ENCODE measurements around the gene ITIH3. TPM values are rescaled to one million over a fixed set of nuclear protein-coding genes. Genes with fewer than 3 reads are reported as not detected.

The ITIH3 gene
- polyA plus RNA-seq (not detected in 2 replicates), polyA minus RNA-seq (not detected in 2 replicates)

GRCh38 chr3:52794612-52795099 lies at the start of gene ITIH3:
Gene ITIH3, plus strand, starts transcription at chr3:52794796. Its CDS starts 8 bp downstream, at chr3:52794804.
- Histone ChIP-seq H3K9me3 (ENCODE audit: low read length) (no peaks in the 10 kb centered on the region), H2AFZ (ENCODE audit: low read depth, low read length) (no peak within 1 kb of the TSS), H3K4me3 (ENCODE audit: low read length) (no peak within 1 kb of the TSS), H3K36me3 (ENCODE audit: insufficient read depth, low read length) (no peaks in the 10 kb centered on the region), H3K9me2 (ENCODE audit: insufficient read depth, low read length) (no peaks in the 10 kb centered on the region), H3K79me2 (replicated peaks; ENCODE audit: insufficient read depth, low read length) (no peaks in the 10 kb centered on the region), H4K20me1 (ENCODE audit: insufficient read depth) (no peaks in the 10 kb centered on the region), H3K9ac (ENCODE audit: low read length) (no peak within 1 kb of the TSS), H3K27me3 (ENCODE audit: insufficient read depth, low read depth, low read length) (no peaks in the 10 kb centered on the region), H3F3A (ENCODE audit: insufficient read depth, low read length, poor library complexity, severe bottlenecking) (no peaks in the 10 kb centered on the region), H3K27ac (ENCODE audit: low read length) (no peak within 1 kb of the TSS), H3K4me2 (ENCODE audit: low read length) (no peak within 1 kb of the TSS)
- no peak for TF ChIP-seq POLR2AphosphoS5 (IDR thresholded peaks at IDR 0.05)
- TF ChIP-seq, protein P1, sequence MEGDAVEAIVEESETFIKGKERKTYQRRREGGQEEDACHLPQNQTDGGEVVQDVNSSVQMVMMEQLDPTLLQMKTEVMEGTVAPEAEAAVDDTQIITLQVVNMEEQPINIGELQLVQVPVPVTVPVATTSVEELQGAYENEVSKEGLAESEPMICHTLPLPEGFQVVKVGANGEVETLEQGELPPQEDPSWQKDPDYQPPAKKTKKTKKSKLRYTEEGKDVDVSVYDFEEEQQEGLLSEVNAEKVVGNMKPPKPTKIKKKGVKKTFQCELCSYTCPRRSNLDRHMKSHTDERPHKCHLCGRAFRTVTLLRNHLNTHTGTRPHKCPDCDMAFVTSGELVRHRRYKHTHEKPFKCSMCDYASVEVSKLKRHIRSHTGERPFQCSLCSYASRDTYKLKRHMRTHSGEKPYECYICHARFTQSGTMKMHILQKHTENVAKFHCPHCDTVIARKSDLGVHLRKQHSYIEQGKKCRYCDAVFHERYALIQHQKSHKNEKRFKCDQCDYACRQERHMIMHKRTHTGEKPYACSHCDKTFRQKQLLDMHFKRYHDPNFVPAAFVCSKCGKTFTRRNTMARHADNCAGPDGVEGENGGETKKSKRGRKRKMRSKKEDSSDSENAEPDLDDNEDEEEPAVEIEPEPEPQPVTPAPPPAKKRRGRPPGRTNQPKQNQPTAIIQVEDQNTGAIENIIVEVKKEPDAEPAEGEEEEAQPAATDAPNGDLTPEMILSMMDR (IDR thresholded peaks at IDR 0.05; ENCODE audit: poor library complexity, severe bottlenecking) = no peak

DNA sequence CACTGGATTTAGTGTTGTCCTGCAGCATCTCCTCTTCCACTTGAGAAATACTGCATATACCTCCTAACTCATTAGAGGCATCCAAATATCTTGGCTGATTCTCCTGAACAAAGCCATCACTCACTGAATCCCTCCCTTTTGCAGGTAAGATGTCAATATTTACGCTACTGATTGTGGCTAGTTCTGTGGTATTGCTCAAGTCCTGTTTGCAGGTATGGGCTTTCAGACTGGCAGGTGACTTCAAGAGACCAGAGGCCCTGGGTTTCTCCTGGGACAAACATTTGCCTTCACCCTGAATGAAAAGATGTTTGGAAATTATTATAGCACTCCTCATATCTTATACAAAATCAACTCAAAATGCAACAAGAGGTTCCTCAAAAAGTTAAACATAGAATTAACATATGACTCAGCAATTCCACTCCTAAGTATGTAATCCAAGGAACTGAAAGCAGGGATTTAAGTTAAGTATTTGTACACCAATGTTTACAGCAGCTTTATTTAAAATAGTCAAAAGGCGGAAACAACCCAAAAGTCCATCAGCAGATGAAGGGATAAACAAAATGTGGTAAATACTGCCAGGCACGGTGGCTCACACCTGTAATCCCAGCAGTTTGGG lies 42.4 kb upstream of the ITIH3 start:
- TF ChIP-seq RAD21 (conservative IDR thresholded peaks at IDR 0.05) = no peak
- no peak for TF ChIP-seq TAF1 (IDR thresholded peaks at IDR 0.05; ENCODE audit: low read depth)
- TF ChIP-seq, protein P1 (IDR thresholded peaks at IDR 0.05; ENCODE audit: poor library complexity, severe bottlenecking) = no peak
- no peak for TF ChIP-seq EZH2 (IDR thresholded peaks at IDR 0.05; ENCODE audit: borderline replicate concordance, insufficient read depth, low read length, poor library complexity, severe bottlenecking)
- TF ChIP-seq MXI1 (conservative IDR thresholded peaks at IDR 0.05; ENCODE audit: poor library complexity, severe bottlenecking) = no peak
- TF ChIP-seq POLR2AphosphoS5 (IDR thresholded peaks at IDR 0.05) = no peak
- TF ChIP-seq, protein P2, sequence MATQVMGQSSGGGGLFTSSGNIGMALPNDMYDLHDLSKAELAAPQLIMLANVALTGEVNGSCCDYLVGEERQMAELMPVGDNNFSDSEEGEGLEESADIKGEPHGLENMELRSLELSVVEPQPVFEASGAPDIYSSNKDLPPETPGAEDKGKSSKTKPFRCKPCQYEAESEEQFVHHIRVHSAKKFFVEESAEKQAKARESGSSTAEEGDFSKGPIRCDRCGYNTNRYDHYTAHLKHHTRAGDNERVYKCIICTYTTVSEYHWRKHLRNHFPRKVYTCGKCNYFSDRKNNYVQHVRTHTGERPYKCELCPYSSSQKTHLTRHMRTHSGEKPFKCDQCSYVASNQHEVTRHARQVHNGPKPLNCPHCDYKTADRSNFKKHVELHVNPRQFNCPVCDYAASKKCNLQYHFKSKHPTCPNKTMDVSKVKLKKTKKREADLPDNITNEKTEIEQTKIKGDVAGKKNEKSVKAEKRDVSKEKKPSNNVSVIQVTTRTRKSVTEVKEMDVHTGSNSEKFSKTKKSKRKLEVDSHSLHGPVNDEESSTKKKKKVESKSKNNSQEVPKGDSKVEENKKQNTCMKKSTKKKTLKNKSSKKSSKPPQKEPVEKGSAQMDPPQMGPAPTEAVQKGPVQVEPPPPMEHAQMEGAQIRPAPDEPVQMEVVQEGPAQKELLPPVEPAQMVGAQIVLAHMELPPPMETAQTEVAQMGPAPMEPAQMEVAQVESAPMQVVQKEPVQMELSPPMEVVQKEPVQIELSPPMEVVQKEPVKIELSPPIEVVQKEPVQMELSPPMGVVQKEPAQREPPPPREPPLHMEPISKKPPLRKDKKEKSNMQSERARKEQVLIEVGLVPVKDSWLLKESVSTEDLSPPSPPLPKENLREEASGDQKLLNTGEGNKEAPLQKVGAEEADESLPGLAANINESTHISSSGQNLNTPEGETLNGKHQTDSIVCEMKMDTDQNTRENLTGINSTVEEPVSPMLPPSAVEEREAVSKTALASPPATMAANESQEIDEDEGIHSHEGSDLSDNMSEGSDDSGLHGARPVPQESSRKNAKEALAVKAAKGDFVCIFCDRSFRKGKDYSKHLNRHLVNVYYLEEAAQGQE (IDR thresholded peaks at IDR 0.05; ENCODE audit: borderline replicate concordance) = no peak
- no peak for TF ChIP-seq EP300 (conservative IDR thresholded peaks at IDR 0.05; ENCODE audit: poor library complexity, severe bottlenecking)
- TF ChIP-seq SMC3 (conservative IDR thresholded peaks at IDR 0.05; ENCODE audit: poor library complexity) = no peak
- no peaks in the 10 kb centered on the region for H3K9me2 ChIP-seq (ENCODE audit: insufficient read depth, low read length)
- no peaks in the 10 kb centered on the region for H3K9me3 ChIP-seq (ENCODE audit: low read length)
- H3K4me3 ChIP-seq (ENCODE audit: low read length) = no peak overlapping the region
- no peak overlapping the region for H3K4me2 ChIP-seq (ENCODE audit: low read length)
- no peaks in the 10 kb centered on the region for H4K20me1 ChIP-seq (ENCODE audit: insufficient read depth)
- H3F3A ChIP-seq (ENCODE audit: insufficient read depth, low read length, poor library complexity, severe bottlenecking) = no peaks in the 10 kb centered on the region
- H3K79me2 ChIP-seq (replicated peaks; ENCODE audit: insufficient read depth, low read length) = no peaks in the 10 kb centered on the region
- no peak overlapping the region for H3K9ac ChIP-seq (ENCODE audit: low read length)
- H3K27ac ChIP-seq (ENCODE audit: low read length) = no peak overlapping the region
- no peaks in the 10 kb centered on the region for H3K27me3 ChIP-seq (ENCODE audit: insufficient read depth, low read depth, low read length)
- H3K36me3 ChIP-seq (ENCODE audit: insufficient read depth, low read length) = no peaks in the 10 kb centered on the region
- H2AFZ ChIP-seq (ENCODE audit: low read depth, low read length) = no peak overlapping the region

Measured in neural cell (in vitro differentiated cells).